Ectodermal cell (in vitro differentiated cells): ENCODE measurements around the gene MRPL1. TPM values are rescaled to one million over a fixed set of nuclear protein-coding genes. Genes with fewer than 3 reads are reported as not detected.
A peak's percentile ranks its signal among the peaks of the same experiment; 100 is the strongest.

ENCODE experiments used
- H3K27ac ChIP-seq: 2 replicates; pipeline ENCODE4 v1.7.0; 2013; ENCODE audit warnings: mild to moderate bottlenecking, low read depth, low read length; ENCODE audit not compliant: insufficient read depth, poor library complexity, severe bottlenecking
- H3K27me3 ChIP-seq: 2 replicates; pipeline ENCODE4 v1.7.0; 2013; ENCODE audit warnings: mild to moderate bottlenecking, low read length; ENCODE audit not compliant: insufficient read depth, control insufficient read depth, poor library complexity, severe bottlenecking
- H3K36me3 ChIP-seq: one replicate; pipeline ENCODE4 v1.7.0; 2013; ENCODE audit warnings: low read length; ENCODE audit not compliant: control insufficient read depth, insufficient read depth
- H3K4me1 ChIP-seq: one replicate; pipeline ENCODE4 v1.7.0; 2013; ENCODE audit warnings: low read length; ENCODE audit not compliant: control insufficient read depth, insufficient read depth
- H3K4me3 ChIP-seq: 2 replicates; pipeline ENCODE4 v1.7.0; 2013; ENCODE audit warnings: low read depth, low read length, control low read depth; ENCODE audit not compliant: insufficient read depth
- H3K9me3 ChIP-seq: 2 replicates; pipeline ENCODE4 v1.7.0; 2013; ENCODE audit warnings: mild to moderate bottlenecking, low read length, moderate library complexity; ENCODE audit not compliant: control insufficient read depth
- WGBS, 2 experiments: methylation state at CpG; one replicate each; pipeline ENCODE4 v1.1.7; 2013; ENCODE audit warnings: missing lambda C conversion rate in 2 of 2; 5-methylcytosine and 5-hydroxymethylcytosine counted together
- polyA plus RNA-seq, 4 experiments: library from polyadenylated mRNA; stranded (reverse); fragments of 50-300 nt; gene quantifications; one replicate each; pipeline ENCODE4 v1.2.3, GENCODE V29; 2013

MRPL1 gene
- polyA plus RNA-seq (2013, experiment 1 of 4), result 31.2 TPM
- 44.5 TPM for polyA plus RNA-seq (2013, experiment 2 of 4)
- 31.9 TPM for polyA plus RNA-seq (2013, experiment 3 of 4)
- polyA plus RNA-seq (2013, experiment 4 of 4), result 31.9 TPM

DNA sequence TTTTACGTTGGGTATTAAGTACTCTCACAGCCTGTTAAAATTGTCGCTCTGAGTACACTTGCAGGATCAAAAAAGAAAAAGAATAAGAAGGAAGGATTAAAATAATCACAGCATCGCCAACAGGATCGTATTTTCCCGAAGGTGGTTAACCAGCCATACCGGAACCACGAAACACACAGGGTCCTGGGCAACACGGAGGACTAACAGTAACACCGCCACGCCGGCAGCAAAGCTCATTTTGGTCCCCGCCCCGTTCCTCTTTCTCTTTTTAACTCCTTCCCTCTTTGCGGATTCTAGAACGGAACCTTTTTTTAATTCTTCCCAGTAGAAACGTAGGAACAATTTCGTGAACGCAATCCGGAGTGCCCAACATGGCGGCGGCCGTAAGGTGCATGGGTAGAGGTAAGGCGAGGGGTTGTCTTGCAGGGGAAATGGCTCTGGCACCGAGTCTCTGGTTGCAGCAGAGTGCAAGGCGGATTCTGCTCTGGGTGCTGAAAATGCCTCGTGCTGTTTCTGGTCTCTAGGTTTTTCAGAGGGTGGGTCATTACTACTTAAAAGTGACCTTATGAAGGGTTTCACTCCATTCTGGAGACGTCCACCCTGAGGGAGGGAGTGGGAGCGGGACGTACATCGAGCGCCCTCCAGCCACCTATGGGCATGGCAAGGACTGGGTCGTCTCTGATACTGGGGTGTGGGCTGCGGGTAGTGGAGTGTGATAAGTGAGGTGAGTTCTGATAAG, at the start of gene MRPL1:
Gene MRPL1, plus strand, starts transcription at position 353 of the 739 bp plus-strand sequence. Its CDS starts 19 bp downstream, at position 372.
- no peaks in the 10 kb centered on the region for H3K36me3 ChIP-seq
- whole genome bisulfite sequencing, 2 experiments, result 0% methylated on average over 33 of the region's 33 CpGs
- peak within 1 kb of the TSS; percentile 92 for H3K27ac ChIP-seq
- H3K4me1 ChIP-seq, result peaks cover 4% of the 10 kb centered on the region
- peak within 1 kb of the TSS; percentile 91 for H3K4me3 ChIP-seq
- no peaks in the 10 kb centered on the region for H3K27me3 ChIP-seq
- H3K9me3 ChIP-seq, result no peaks in the 10 kb centered on the region

DNA sequence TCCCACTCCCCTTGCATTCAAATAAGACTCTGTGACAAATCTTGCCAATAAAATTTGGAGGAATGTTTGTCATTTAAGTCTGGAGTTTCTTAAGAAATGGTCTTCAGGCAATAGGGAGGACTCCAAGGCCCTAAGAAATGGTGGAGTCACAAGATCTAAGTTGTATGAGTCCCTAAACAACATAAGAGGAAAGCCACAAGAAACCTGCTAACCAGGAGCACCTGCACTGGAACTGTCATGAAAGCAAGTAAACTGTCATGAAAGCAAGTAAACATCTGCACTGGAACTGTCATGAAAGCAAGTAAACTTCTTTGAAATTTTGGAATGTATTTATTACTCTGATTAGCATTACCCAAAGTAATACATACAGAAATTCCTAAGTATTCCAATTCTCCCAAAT, 47.0 kb upstream of the MRPL1 start:
- Histone ChIP-seq H3K27ac (no peak overlapping the region), H3K4me3 (no peak overlapping the region), H3K9me3 (no peaks in the 10 kb centered on the region), H3K36me3 (no peaks in the 10 kb centered on the region), H3K27me3 (peaks cover 17% of the 10 kb centered on the region), H3K4me1 (peaks cover 5% of the 10 kb centered on the region)

DNA sequence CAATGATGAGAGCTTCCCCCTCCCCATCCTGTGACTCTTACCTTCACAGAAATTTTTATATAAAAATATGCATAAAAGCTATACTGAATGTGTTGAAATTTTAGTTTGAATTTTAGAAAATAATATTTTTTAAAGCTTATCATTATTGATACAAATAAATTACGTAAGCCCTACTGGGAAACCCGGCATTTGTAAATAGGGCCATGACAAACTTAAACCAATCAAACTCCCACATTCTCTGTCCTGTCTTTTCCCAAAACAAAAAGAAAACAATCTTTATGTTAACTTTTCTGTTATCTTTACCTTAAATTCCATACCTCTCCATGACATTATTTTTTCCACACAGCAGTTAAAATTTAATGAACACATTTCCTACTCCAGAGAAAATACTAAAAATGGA, 46.1 kb upstream of the MRPL1 start:
- 90 to 96% methylated on average over 2 of the region's 2 CpGs for WGBS, 2 experiments
- peaks cover 26% of the 10 kb centered on the region for H3K27me3 ChIP-seq
- no peak overlapping the region for H3K27ac ChIP-seq

DNA sequence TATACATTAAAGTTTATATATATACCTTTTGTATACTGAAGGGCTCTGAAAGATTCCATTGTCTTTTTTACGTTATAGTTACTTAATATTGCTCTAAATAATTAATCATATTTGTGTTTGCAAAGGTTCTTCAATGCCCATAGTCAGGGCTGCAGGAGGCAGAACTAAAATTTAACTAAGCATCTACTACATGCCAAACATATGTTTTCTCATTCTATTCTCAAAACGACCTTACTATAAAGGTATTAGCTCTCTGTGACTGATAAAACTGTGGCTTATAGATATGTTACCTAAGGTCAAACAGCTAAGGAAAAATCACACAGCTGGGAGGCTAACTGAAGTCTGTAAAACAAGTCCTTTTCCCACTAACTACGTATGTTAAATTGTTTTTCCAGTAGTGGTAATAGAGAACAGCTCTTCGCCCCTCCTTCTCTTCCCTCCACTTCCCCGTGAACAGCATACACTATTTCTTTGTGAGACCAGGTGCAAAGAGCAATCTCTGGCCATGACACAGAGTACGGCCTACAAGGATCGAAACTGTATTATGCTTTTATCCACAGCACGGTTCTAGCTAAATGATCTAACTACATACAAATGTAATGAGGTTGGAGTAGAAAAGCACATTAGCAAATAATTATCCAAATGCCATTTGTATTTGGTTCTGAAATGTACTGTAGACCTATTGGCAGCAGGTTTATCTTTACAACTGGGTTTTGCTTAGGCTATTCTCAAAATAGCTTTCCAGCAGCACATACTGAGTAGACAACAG, 45.1 kb upstream of the MRPL1 start:
- 88 to 91% methylated on average over 6 to 7 of the region's 8 CpGs for WGBS, 2 experiments
- no peaks in the 10 kb centered on the region for H3K36me3 ChIP-seq
- H3K4me1 ChIP-seq, result peaks cover 5% of the 10 kb centered on the region
- peak overlapping the region; percentile 71 for H3K4me3 ChIP-seq
- peaks cover 26% of the 10 kb centered on the region for H3K27me3 ChIP-seq
- H3K27ac ChIP-seq, result no peak overlapping the region
- H3K9me3 ChIP-seq, result no peaks in the 10 kb centered on the region

More for the DNA sequence above, 46.1 kb upstream of the MRPL1 start:
- Histone ChIP-seq H3K9me3 (no peaks in the 10 kb centered on the region), H3K36me3 (no peaks in the 10 kb centered on the region), H3K4me3 (no peak overlapping the region), H3K4me1 (peaks cover 5% of the 10 kb centered on the region)

DNA sequence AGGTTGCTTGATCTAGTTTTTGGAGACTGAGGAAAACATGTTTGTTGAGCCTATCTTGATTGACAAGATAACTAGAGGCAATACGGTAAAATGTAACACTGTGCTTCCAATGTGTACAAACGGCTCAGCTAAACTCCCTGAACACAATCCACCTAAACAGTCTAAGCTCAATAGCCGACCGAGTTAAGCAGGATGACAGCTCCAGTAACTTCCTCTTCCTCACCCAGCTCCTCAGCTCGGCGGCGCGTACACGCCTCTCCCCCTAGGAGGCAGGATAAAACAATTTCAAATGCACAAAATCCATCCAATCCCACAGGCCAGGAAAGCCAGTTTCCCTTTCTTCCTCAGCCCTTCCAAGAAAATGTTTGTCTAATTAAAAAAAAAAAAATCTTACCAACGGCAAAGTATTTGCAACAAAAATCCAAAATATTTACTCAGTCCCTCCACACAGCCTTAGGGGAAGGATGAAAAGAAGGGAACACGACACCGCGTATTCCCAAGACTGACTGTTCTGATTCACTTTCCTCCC, 44.5 kb upstream of the MRPL1 start:
- 1 to 2% methylated on average over 13 of the region's 13 CpGs for WGBS, 2 experiments
- Histone ChIP-seq H3K27ac (peak overlapping the region; percentile 3), H3K4me1 (peaks cover 5% of the 10 kb centered on the region), H3K9me3 (no peaks in the 10 kb centered on the region), H3K36me3 (no peaks in the 10 kb centered on the region), H3K4me3 (peak overlapping the region; percentile 71), H3K27me3 (peaks cover 26% of the 10 kb centered on the region)

DNA sequence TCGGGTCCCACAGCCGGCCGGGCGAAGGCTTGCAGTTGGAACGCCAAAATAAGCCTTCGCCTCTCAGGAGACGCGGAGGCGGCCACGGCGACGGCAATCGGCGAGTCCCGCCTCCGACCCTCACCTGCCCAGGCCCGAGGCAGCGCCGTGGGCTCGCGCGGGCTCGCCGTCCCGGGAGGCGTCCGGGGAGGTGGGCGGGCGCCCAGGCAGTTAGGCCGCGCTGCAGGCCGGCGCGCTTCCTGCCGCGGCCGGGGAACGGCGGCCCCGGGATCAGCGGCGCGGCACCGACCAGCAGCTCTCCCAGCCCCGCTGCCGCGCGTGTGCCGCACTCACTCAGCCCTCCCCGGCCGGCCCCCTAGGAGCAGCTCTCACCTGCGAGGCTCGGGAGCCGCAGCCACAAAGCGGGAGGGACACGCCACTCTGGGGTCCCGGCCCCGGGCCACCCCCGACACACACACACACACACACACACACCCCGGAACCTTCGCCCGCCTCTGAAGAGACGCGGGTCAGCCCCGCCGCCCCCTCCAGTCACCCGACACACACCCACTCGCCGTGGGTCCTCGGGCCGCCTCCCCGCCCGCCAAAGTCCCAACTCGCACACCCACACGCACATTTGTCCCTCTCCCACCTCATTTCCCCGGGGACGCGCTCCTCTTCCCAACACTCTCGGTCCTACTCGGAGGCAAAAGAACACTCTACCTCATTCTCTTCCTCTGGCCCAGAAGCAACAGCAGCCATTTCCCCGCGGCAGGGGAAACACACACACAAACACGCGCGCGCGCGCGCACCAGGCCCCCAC, 43.8 kb upstream of the MRPL1 start, which contains the start of gene CNOT6L:
Gene CNOT6L, minus strand, starts transcription at position 767 of the 802 bp plus-strand sequence. Its CDS starts 60 bp downstream, at position 707.
- no peaks in the 10 kb centered on the region for H3K9me3 ChIP-seq
- peak within 1 kb of the TSS; percentile 71 for H3K4me3 ChIP-seq
- H3K27ac ChIP-seq, result peak within 1 kb of the TSS; percentile 3
- peaks cover 5% of the 10 kb centered on the region for H3K4me1 ChIP-seq
- WGBS, 2 experiments, result 0% methylated on average over 88 to 89 of the region's 89 CpGs
- H3K27me3 ChIP-seq, result peaks cover 26% of the 10 kb centered on the region
- H3K36me3 ChIP-seq, result no peaks in the 10 kb centered on the region

DNA sequence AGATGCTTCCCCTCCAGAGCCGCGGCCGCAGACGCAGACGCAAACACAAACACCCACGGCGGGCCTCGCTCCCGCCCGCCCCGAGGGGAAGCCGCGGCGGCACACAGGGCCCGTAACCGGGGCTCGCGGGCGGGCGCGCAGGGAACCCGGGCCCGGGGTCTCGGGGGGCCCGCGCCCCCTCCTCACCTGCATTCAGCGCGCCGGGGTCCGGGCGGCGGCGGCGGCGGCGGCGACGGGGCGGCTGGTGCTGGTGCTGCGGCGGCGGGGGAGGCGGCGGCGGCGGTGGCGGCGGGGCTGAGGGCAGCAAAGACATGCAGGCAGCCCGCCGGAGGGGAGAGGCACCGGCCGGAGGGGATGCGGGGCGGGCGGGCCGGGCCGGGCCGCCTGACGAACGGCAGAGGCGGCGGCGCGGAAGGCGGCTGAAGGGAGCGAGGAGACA, 43.2 kb upstream of the MRPL1 start:
- no peaks in the 10 kb centered on the region for H3K36me3 ChIP-seq
- H3K4me1 ChIP-seq, result peaks cover 5% of the 10 kb centered on the region
- no peaks in the 10 kb centered on the region for H3K9me3 ChIP-seq
- 0% methylated on average over 66 of the region's 66 CpGs for WGBS, 2 experiments
- peaks cover 26% of the 10 kb centered on the region for H3K27me3 ChIP-seq
- H3K27ac ChIP-seq, result no peak overlapping the region
- H3K4me3 ChIP-seq, result peak overlapping the region; percentile 71

DNA sequence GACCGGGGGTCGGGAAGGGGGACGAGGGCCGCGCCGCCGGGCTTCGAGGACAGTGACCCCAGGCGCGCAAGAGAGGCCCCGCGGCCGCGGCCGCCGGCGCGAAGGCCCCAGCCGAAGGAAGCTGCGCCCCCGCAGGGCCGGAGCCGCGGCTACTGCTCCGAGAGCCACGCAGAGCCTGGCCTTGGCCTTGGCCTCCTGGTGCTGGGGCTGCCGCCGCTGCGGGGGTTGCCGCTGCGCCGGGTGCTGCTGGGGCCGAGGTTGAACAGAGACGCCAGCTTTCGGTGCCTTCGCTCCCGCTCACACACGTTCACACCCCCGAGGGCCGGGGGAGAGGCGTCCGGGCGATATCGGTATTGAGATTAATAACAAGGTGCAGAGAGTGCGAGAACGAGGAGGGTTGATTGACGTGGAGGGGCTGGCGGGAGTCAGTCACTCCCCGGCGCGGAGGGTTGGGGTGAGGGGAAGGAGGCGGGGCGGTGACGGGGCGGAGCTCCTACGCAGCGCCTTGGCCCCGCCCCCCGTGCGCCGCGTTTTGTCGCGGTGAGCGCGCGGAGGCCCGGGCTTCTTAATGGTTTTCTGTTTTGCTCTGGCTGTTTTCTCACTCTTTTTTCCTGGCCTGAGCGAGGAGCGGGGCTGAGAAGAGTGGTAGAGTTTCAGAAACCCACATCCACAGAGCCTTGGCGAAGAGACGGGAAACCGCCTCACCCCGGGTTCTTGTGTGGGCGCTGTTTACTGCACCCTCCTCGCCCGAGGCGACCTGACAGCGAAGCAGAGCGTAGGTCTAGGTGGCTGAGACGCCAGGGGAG, 42.6 kb upstream of the MRPL1 start:
- H3K4me3 ChIP-seq, result peak overlapping the region; percentile 71
- H3K27me3 ChIP-seq, result peaks cover 26% of the 10 kb centered on the region
- no peak overlapping the region for H3K27ac ChIP-seq
- 0% methylated on average over 81 of the region's 81 CpGs for WGBS, 2 experiments
- no peaks in the 10 kb centered on the region for H3K9me3 ChIP-seq
- H3K4me1 ChIP-seq, result peaks cover 5% of the 10 kb centered on the region
- no peaks in the 10 kb centered on the region for H3K36me3 ChIP-seq
